Esophagus squamous epithelium (tissue), 4 donors: ENCODE results near the gene TRAPPC2.

ENCODE experiments used
- CTCF ChIP-seq, 6 experiments: fragments of 450-650 bp in 4 of 6; fragments of 200-600 bp in 2 of 6; sonication (generic) in 2 of 6; IDR thresholded peaks; one replicate each; pipeline ENCODE4 v1.5.1; 2016 to 2019; ENCODE audit warnings: antibody characterized with exemption in 6 of 6, mild to moderate bottlenecking in 4 of 6, moderate library complexity in 4 of 6
- POLR2A ChIP-seq, 4 donors: fragments of 450-650 bp; IDR thresholded peaks; one replicate each; pipeline ENCODE4 v1.6.1; 2017; ENCODE audit warnings: antibody characterized with exemption in 4 of 4, mild to moderate bottlenecking in 4 of 4, moderate library complexity in 3 of 4

- TF ChIP-seq CTCF (IDR thresholded peaks at IDR 0.05) (no peak), POLR2A (IDR thresholded peaks at IDR 0.05) (no peak)
These were observed 44.6 kb downstream of the TRAPPC2 start for GRCh38 chrX:13689741-13690211.
